GM18505 (cell line): ENCODE data around the gene IRX4.

Experiments
- ATAC-seq: cut with Tn5 transposase; IDR thresholded peaks from one replicate; pipeline ENCODE4 v1.9.1; 2021; ENCODE audit not compliant: unreplicated experiment
- POLR2A ChIP-seq: IDR thresholded peaks from 4 replicates; pipeline ENCODE4 v1.6.1; 2011; ENCODE audit warnings: borderline replicate concordance; ENCODE audit not compliant: insufficient read depth, insufficient read length; ENCODE audit errors: extremely low read depth

Gene IRX4

DNA sequence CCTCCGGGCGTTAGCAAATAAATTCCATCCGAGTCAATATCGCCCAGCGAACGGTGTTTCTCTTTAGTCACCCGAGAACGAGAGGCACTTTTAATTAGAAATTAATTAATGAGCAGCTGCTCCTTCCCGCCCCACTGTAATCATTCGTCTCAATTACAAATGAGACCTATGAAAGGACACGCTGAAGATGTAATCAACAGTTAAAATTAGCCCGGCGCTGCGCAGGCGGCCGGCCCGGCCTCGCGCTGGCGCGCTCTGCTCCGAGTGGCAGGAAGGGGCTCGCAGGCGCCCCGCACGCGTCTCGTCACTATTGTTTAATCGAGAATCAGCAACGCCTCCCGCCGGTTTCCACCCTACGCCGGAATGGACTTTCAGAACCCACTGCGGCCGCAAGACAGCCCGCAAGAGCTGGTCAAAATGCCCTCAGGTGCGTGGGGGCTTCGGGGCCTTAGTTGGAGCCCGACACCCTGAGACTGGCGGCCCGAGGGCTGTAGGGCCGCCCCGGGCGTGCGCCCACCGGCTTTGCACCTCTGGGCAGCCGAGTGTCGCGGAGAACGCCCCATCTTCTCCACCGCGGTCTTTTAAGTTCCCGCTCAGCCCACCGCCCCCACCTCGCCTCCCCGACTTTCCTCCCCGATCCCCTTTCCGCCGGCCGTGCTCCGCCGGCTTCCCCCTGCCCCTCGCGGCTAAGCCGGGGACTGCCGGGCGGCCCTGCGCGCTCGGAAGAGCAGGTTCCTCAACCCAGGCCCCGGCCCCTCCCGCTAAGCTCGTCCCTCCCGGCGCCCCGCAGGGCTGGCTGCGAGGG lies 597 bp upstream of the IRX4 start:
- no peak for ATAC-seq
- TF ChIP-seq POLR2A = no peak

DNA sequence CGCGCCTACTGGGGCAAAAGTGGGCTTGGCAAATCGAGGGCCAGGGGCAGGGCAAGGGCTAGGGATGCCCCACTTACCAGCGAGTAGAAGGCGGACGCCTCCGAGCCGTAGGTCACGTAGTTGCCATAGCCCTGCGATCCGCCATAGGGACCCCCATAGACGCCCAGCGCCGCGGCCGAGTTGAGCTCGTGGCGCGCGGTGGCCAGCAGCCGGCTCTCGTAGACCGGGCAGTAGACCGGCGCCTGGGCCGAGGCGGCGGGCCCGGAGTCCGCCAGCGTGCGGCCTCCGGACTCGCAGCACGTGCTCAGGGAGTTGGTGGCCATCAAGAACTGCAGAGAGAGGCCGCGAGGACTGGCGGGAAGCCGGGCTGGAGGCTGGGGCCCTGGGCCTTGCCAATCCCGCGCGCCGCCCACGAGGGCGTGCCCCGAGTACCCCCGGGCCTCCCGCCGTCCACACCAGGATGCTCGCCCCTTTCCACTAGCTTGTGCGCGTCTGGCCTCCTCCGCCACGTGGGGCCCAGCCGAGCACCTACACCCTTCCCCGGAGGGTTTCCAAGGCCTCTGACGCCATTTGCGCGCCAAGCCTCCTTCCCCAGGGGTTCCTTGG lies 891 bp downstream of the IRX4 start:
- no peak for TF ChIP-seq POLR2A
- no peak for ATAC-seq

DNA sequence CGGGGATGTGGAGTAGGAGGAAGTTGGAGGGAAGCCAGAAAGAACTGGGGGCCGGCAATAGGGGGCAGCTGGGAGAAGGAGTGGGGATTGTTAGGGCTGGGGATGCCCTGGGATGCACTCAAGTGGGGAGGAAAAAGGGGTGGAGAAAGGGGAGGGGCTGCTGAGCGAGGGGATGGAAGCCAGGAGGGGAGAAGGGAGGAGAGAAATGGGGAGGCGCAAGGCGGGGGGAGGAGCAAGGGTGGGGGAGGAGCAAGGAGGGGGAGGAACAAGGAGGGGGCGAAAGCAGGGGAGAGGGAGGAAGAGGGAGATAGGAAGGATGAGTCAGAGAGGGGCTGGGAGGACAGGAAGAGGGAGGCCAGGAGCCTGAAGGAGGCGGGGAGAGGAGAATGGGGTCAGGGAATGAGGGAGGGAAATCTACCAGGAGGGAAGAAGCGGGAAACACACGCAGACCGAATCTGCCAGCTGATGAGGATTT lies 1.6 kb downstream of the IRX4 start:
- ATAC-seq = no peak
- no peak for TF ChIP-seq POLR2A

DNA sequence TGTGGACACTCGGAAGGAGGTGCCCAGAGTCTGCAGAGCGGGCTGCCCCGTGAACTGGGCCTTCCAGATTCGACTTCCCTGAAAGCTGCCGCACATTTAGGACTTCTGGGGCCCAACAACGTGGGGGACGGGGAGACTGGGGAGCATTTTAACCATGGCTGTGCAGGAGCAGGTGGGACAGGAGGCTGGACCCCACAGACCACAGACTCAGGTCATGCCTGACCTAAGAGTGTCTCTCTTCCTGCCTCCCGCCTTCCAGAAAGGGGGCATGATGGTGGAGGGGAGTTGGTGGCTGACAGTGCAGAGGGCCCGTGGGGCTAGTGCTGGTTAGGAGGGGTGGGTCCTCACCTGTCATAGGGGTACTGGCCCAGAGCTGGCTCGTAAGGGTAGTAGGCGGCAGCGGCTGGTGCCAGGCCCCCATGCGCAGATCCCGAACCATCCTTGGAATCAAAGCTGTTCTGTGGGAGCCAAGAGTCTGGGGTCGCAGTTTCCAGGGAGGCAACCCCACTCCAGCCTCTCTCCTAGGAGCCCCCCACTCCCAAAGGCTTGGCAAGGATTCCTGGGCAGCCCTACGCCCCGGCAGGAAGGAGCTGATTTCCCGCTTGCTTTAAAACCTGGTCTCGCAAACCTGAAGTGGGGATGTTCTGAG lies 2.2 kb downstream of the IRX4 start:
- no peak for ATAC-seq
- no peak for TF ChIP-seq POLR2A

DNA sequence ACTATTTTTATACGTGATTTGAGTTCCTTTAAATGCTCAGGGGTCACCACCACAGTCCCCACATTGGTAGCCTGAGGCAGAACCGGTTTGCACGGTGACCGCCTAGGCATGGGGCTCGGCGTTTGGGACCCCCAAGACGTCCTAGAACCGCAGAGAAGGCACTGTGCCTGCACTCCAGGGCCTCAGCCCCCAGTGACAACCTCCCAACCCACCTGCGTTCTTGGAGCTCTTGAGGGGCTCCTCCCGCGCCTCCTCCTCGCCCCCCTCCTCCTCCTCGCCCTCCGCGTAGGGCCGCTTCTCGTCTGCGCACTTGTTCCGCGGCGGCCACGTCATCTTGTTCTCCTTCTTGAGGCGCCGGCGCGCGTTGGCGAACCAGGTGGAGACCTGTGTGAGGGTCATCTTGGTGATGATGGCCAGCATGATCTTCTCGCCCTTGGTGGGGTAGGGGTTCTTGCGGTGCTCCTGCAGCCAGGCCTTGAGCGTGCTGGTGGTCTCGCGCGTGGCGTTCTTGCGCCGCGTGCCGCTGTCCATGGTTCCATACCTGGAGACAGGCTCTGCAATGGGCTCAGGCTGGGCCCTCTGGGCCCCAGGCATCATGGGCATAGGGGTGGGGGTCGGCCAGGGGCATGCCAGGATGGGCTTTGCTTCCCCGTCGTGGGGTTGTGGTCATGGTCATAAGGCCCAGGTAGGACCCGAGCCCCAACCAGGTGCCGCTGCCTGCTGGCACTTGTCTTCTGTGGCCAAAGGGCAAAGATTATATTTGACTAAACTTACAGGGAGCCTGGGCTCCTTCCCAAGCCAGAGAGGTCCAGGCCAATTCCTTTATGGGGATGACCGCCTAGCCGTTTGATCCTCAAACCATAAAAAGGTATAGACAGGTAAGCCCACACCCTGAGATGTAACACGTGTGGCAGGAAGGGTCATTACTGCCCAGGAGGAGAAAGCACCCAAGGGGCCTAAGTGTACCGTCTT lies 3.1 kb downstream of the IRX4 start:
- ATAC-seq = no peak
- TF ChIP-seq POLR2A = no peak

DNA sequence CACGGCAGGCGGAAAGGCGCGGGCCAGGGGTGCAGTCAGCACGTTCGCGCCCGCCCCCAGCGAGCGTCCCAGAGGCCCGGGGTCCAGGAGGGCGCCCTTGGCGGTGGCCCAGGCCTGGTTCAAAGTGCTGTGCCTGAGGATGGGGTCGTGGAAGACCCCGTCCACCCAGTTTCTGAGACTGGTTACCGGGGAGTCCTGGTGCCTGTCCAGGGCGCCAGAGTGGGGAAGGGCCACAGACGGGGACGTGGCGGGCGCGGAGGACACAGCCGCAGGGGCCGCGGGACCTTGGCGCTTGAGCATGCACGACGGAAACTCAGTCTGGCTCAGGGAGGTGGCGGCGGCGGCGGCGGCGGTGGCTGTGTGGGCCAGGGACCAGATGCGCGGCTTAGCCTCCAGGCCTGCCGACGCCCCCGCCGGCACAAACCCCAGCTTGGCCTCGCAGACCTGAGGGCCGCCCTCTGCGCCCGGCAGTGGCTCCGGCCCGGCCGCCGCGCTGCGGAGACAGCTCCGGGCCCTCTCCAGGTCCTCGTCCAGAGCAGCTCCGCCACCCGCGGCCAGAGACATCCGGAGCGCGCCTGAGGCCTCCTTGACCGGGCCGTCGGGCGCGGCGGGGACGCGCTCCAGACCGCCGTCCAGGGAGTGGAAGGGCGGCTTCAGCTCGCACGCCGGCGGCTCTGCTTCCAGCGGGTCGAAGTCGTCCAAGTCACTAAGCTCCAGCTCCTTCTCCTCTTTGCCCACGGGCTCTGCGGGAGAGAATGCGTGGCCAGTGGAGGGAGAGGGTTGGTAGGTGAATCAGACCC lies 4.5 kb downstream of the IRX4 start:
- TF ChIP-seq POLR2A = no peak
- no peak for ATAC-seq

DNA sequence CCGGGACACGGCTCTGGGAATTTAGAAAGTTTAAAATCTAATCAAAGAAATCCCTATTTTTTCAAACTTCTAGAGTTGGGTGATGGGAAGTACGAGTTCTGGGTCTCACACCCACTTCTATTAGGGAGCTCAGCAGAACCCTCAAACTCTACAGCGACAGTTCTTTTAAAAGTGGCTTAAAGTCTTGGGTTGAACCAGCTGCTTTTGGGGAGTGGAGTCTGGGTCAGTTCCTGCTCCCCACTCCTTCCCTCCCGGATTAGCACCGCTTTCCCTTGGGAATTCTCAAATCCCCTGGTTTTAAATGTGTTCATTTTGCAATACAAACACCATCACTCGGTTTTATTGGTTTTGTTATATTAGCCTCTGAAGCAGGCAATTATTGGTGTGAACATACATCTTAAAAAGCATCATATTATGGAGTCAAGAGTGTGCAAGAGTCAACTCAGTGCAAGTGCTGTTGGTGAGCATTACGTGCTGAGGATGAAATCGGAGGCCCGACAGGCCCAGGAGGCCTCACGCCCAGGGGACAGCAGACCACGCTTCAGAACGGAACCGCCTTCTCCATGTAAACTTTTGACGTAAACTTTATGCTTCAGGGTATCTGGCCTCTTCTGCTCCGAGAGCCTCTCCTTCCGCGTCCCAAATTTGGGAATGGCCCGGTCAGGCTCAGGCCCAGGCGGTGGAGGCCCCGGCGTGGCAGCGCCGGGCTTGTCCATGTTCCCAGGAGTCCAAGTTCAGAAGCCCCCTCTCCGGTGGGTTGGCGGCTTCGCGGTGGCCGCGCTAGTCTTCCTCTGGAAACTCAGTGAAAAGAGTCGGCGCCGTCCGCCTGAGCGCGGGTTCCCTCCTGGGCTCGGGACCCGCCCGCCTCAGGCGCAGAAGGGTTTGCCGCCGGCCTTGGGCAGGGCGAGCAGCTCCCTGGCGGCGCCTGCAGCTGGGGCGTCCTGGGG lies 5.3 kb downstream of the IRX4 start:
- ATAC-seq = no peak
- no peak for TF ChIP-seq POLR2A

DNA sequence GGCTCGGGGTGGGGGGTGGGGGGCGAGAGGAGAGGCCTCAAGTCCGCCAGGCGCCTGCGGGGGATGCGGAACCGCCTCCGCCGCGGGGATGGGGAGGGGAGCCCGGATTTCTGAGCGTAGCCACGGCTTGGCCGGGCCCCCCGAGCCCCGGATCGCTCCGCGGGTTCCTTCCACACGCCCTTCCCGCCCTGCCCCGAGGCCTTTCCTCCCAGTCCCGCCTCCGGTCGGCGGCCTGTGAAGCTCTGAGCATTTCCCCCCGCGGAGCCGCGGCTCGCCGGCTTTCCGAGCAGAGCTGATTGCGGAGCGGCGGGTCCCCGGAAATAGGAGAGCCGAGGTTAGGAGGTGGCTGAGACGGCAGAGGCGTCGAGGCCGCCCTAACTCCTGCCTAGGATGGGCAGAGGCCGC lies 6.1 kb downstream of the IRX4 start:
- no peak for ATAC-seq
- no peak for TF ChIP-seq POLR2A

DNA sequence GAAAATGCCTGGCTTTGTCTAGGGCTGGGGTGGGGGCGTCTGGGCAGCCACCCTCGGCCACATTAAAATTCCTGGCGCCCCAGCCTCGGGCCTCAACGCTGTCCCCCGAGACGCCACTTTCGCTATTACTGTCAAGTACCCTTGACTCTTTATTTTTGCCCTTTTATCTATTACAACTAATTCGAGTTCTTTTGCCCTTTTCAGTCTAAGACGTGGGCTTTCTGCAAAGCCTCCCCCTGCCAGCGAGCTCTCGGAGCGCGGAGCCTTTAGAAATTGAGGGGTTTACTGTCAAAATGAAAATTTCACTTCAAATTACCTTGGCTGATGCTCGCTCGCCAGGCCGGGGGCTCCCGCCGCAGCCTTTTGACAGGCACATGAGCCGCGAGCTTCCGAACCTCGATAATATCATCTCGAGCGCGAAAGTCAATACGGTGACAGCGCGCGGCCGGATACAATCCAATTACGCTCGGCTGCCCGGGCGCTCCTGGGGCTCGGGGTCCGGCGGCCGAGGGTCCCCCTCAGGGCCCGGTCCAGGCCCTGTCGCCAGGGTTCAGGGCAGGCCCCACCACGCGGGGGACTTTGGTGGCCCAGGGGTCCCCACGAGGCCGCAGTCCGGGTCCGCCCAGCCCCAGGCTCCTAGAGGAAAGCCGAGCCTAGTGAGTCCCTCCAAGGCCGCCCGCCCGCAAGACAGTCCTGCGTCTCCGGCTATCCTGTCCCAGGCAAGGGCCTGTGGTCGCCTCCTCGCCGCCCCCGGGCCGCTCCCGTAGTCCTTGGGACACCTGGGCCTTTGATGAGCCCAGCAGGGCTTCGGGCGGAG lies 6.7 kb downstream of the IRX4 start:
- TF ChIP-seq POLR2A = no peak
- ATAC-seq = no peak

DNA sequence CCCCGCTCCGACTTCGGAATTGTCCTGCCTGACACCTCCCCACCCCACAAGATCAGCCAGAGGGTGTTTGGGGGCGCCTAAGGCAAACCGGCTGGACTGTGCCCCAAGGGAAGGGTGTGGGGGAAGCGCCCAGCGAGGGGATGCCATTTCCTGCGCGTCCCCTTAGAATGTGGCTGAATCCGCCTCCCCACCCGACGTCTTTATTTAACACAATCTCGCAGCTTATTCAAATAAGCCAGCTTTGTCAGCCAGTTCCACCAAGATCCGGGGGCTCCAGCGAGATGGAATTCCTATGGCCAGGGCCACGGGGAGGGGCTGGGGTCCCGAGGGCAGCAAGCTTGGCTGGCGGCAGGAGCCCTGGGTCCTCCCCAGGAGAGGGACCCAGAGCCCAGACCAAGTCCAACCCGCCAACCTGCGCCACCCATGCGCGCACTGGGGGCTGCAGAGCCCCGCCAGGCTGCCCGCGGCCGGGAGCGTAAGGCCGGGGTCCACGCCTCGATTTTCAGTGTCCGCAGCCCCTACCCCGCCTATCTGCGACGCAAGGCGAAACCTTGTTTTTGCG lies 7.4 kb downstream of the IRX4 start:
- TF ChIP-seq POLR2A = no peak
- ATAC-seq = no peak
